ENCODE data around the gene BACH2.

The BACH2 gene

DNA sequence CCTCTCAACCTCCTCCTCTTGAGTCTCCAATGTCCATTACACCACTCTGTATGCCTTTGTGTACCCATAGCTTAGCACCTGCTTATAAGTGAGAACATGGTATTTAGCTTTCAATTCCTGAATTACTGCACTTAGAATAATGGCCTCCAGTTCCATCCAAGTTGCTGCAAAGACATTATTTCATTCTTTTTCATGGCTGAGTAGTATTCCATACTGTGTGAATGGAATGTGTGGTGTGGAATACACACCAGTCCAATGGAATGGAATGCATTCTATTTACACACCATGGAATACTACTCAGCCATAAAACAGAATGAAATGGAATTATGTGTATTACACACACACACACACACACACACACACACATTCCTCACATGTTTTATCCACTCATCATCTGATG lies 116.1 kb downstream of the BACH2 start:
- TF ChIP-seq, protein P1, sequence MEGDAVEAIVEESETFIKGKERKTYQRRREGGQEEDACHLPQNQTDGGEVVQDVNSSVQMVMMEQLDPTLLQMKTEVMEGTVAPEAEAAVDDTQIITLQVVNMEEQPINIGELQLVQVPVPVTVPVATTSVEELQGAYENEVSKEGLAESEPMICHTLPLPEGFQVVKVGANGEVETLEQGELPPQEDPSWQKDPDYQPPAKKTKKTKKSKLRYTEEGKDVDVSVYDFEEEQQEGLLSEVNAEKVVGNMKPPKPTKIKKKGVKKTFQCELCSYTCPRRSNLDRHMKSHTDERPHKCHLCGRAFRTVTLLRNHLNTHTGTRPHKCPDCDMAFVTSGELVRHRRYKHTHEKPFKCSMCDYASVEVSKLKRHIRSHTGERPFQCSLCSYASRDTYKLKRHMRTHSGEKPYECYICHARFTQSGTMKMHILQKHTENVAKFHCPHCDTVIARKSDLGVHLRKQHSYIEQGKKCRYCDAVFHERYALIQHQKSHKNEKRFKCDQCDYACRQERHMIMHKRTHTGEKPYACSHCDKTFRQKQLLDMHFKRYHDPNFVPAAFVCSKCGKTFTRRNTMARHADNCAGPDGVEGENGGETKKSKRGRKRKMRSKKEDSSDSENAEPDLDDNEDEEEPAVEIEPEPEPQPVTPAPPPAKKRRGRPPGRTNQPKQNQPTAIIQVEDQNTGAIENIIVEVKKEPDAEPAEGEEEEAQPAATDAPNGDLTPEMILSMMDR (IDR thresholded peaks at IDR 0.05; ENCODE audit: insufficient read depth, low read depth, low read length, missing control alignments): no peak
- DNase-seq (ENCODE audit: low read depth): no peak

DNA sequence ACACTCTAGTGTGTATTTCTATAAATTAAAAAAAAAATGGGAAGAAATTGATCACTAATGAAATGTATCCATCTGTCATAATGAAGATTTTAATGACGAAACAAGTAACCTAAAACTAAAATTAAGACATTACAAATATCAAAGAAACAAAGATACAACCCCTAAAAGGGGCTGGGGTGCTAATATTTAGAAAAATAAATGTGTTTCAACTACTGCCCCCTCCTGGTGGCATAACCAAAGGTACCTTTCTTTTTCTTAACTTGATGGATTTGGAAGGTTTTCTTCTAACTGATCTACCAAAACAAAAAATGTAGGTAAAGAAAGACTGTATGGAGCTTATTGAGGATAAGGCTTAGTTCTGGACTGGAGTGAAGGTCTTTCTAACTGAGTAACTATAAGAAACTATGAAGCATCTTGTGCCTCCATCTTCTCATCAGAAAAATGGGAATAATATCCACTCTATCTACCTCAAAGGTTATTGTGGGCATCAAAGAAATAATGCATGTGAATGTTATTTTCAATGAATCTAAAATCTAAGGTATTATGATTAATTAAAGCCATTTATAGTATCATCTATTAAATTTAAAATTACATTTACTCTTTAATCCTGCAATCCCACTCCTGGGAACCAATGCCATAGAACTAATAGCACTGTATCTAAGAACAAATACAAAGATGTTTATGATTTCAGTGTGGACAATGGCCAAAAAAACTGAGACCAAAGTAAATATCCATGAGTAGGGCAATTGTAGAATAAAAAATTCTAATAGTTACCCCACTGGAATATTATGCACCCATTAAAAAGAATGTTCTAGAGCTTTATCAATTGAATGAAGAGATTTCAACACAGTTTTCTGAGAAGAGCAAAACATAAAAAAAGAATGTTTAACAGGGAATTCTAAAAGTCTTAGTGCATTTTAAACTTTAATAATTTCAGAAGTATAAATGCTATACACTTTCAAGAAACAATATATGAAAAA lies 117.2 kb downstream of the BACH2 start:
- DNase-seq (ENCODE audit: low read depth): peak; percentile 16

More for the DNA sequence above, 116.1 kb downstream of the BACH2 start:
- no peak overlapping the region for H3K4me3 ChIP-seq (ENCODE audit: low read depth, low read length)

DNA sequence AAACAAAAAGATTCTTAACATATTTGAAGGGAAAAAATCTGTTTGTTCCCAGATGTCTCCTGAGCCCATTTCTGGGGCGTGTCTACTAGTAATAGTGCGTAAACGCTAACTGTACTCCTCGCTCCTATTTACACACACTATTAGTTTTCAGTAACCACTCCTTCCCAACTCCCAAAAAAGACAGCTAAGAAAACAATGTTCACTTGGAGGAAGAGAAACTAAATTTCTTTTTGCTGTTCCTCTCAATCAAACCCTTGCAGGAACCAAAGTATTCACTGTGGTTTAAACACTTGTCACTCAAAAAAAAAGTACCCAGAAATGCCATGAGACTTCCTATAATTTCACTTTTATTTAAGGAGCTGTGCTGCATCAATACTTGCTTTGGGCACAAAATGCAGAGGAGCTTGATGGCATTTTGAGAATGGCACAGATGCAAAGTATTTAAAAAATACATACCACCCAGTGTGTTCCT lies 118.2 kb downstream of the BACH2 start:
- TF ChIP-seq, protein P1 (IDR thresholded peaks at IDR 0.05; ENCODE audit: insufficient read depth, low read depth, low read length, missing control alignments): no peak
- H3K4me3 ChIP-seq (ENCODE audit: low read depth, low read length): no peak overlapping the region
- DNase-seq (ENCODE audit: low read depth): no peak

More for the DNA sequence above, 117.2 kb downstream of the BACH2 start:
- TF ChIP-seq, protein P1 (IDR thresholded peaks at IDR 0.05; ENCODE audit: insufficient read depth, low read depth, low read length, missing control alignments): peak; percentile 23
- H3K4me3 ChIP-seq (ENCODE audit: low read depth, low read length): no peak overlapping the region

DNA sequence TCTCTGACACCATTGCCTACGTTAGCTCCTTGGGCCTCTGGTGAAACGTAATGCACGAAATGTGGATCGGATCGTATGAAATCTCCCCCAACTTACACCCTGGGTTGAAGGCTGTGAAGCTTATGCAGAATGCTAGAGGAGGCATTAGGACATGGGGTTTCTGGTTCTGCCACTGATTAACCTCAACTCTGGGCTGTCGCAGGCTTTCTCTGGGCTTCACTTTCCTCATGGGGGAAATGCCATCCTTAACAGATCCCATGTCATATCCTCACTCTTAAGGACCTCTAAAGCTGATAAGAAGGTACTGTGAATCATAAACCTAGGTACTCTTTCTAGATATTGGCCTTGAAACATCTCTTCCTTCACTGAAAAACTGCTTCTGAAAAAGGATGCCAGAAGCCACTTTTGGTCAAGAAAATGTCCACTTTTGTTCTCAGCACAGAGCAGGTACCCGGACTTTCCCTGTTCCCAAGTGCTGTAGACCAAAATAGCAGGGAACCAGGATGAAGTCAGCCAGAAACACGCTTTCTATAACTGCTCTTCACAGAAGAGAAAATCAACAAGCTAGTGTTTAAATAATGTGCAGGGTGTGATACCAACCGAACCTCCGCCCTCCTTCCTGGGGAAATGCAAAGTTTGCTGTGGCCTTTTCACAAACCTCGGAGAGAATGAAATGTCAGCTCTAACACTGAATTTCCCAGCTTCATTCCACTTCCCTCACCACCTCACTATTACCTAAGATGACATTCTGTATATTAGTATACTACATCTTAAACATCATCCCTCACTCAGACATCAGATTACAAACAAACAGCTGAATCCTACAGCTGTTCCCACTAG lies 118.9 kb downstream of the BACH2 start:
- DNase-seq (ENCODE audit: low read depth): no peak
- no peak overlapping the region for H3K4me3 ChIP-seq (ENCODE audit: low read depth, low read length)
- TF ChIP-seq, protein P1 (IDR thresholded peaks at IDR 0.05; ENCODE audit: insufficient read depth, low read depth, low read length, missing control alignments): no peak

DNA sequence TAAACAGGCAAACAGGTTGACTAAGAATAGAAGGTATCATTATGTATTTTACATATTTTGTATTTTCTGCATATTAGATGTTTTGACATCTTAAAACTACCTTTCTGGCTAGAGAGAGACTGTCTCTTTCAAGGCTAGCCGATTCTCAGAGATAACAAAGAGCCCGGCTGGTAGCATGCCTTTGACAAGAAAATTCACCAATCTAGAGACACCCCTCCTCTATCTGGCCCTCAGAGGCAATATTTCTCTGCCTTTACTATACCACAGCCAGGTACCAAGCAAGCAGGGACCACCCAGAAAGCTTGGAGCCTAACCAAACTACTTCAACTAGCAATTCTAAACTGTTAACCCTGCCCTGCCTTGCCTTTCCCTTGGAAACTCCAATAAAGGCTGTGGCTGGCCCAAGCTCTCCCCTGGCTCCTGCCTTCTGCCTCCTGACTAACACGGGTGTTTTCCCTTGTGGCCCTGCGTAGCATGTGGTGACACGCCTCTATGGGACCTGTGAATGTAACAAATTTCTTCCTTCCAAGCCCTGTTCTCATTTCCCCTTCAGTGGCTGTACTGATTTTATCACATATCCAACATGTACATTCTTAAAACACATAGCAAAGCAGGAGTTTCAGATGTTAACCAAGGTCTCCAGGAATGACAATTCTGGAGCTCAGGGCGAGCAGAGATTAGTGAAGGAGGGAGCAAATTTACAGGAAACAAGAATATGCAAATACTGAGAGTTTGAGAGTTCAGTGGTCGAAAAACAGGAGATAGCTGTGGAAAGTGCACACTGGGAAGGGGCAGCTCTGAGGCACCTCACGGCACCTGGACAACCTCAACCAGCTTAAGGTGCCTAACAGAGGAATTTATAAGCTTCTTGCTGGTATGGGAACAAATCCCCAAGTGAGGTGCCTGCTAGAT lies 120.8 kb downstream of the BACH2 start:
- TF ChIP-seq, protein P1 (IDR thresholded peaks at IDR 0.05; ENCODE audit: insufficient read depth, low read depth, low read length, missing control alignments): no peak
- no peak overlapping the region for H3K4me3 ChIP-seq (ENCODE audit: low read depth, low read length)
- DNase-seq (ENCODE audit: low read depth): peak; percentile 23
